ENCODE data around the gene PAGE2B.

The PAGE2B gene

DNA sequence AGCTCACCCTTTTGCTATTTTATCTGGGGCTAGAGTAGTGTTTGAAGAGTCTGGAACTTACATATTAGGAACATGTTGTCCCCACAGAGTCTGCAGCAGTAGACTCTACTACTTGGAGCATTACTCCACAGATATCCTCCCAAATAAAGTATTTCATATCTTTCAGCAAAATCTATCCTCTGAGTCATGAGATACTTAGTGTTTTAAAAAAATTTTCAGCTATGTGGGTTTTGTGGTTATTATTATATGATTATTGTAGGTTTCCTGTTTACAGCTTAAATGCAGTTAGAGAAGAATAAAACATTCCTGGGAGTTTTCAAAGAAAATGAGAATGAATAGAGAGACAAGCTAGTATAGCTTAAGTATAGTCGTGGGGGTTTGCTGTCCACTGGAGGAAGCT, 44.9 kb downstream of the PAGE2B start:
- TF ChIP-seq, protein P1, sequence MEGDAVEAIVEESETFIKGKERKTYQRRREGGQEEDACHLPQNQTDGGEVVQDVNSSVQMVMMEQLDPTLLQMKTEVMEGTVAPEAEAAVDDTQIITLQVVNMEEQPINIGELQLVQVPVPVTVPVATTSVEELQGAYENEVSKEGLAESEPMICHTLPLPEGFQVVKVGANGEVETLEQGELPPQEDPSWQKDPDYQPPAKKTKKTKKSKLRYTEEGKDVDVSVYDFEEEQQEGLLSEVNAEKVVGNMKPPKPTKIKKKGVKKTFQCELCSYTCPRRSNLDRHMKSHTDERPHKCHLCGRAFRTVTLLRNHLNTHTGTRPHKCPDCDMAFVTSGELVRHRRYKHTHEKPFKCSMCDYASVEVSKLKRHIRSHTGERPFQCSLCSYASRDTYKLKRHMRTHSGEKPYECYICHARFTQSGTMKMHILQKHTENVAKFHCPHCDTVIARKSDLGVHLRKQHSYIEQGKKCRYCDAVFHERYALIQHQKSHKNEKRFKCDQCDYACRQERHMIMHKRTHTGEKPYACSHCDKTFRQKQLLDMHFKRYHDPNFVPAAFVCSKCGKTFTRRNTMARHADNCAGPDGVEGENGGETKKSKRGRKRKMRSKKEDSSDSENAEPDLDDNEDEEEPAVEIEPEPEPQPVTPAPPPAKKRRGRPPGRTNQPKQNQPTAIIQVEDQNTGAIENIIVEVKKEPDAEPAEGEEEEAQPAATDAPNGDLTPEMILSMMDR (IDR thresholded peaks at IDR 0.05; ENCODE audit: low read depth, low read length, missing control alignments) = no peak
- H3K4me3 ChIP-seq (replicated peaks; ENCODE audit: low read depth, low read length) = no peak overlapping the region
- no peak for DNase-seq (ENCODE audit: extremely low read depth, low read depth)

DNA sequence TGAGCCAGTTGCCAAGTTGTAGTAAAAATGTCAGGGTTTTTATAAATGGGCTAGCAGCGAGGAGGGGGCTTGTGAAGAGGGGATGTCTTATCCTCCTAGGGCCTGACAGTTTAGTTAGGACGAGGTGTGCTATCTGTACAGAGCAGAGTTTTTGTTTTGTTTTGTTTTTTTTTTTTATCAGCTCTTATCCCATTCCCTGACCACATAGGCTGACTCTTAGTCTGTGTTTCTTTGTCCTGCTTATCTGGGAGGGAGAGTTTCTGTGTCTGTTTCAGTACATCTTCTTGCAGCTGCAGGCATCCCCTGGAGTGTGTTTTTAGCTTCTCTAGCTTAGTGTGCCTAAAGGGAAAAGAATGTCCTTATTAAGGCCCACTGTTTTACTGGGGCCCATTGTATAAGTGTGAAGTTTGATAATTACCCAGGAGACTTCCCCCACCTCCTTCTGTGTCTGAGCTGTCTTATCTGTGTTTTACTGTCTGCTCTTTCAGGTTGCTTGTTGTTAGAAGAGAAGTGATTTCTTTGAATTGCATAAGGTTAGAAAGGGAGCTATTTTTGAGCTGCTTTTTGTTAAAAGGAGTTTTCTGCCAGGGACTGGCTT, 46.0 kb downstream of the PAGE2B start:
- no peak for DNase-seq (ENCODE audit: extremely low read depth, low read depth)
- H3K4me3 ChIP-seq (replicated peaks; ENCODE audit: low read depth, low read length) = no peak overlapping the region
- TF ChIP-seq, protein P1 (IDR thresholded peaks at IDR 0.05; ENCODE audit: low read depth, low read length, missing control alignments) = no peak

GRCh38 chrX:55123900-55124299, 49.1 kb downstream of the PAGE2B start:
- TF ChIP-seq, protein P1 (IDR thresholded peaks at IDR 0.05; ENCODE audit: low read depth, low read length, missing control alignments) = no peak
- no peak for DNase-seq (ENCODE audit: extremely low read depth, low read depth)

GRCh38 chrX:55127692-55128091, 52.9 kb downstream of the PAGE2B start:
- no peak for DNase-seq (ENCODE audit: extremely low read depth, low read depth)
- H3K4me3 ChIP-seq (replicated peaks; ENCODE audit: low read depth, low read length) = no peak overlapping the region
- TF ChIP-seq, protein P1 (IDR thresholded peaks at IDR 0.05; ENCODE audit: low read depth, low read length, missing control alignments) = no peak

More at GRCh38 chrX:55123900-55124299, 49.1 kb downstream of the PAGE2B start:
- H3K4me3 ChIP-seq (replicated peaks; ENCODE audit: low read depth, low read length) = no peak overlapping the region

Measured in HFF-Myc (cell line).